Stimulated activated CD4-positive, alpha-beta T cell treated with anti-CD3 and anti-CD28 coated beads, Interleukin-15, amount 100 ng/mL, for 48 hours (primary cell): ENCODE measurements around the gene SLF2.

Experiments
- DNase-seq, 2 donors: peaks; one replicate each; pipeline ENCODE4 v3.0.0-alpha.2; 2020; ENCODE audit warnings: low read depth in 2 of 2

The SLF2 gene

GRCh38 chr10:100912605-100913469 lies at the start of gene SLF2:
Gene SLF2, plus strand, starts transcription at chr10:100912963. Its CDS starts 148 bp downstream, at chr10:100913111.
- peak; percentile 90 to 92 for DNase-seq

GRCh38 chr10:100863433-100863832 lies 49.3 kb upstream of the SLF2 start:
- DNase-seq, result no peak

- no peak for DNase-seq
Measured at GRCh38 chr10:100864036-100864885, 48.5 kb upstream of the SLF2 start.

GRCh38 chr10:100864978-100865377 lies 47.8 kb upstream of the SLF2 start:
- DNase-seq, result no peak

GRCh38 chr10:100866010-100866409 lies 46.8 kb upstream of the SLF2 start:
- DNase-seq, result no peak

GRCh38 chr10:100866575-100867098 lies 46.1 kb upstream of the SLF2 start:
- DNase-seq, result no peak

- DNase-seq, result no peak
Measured at GRCh38 chr10:100867261-100867963, 45.4 kb upstream of the SLF2 start.

GRCh38 chr10:100868382-100868781 lies 44.4 kb upstream of the SLF2 start:
- no peak for DNase-seq

GRCh38 chr10:100869399-100869798 lies 43.4 kb upstream of the SLF2 start:
- DNase-seq, result no peak

GRCh38 chr10:100872034-100872791 lies 40.5 kb upstream of the SLF2 start:
- peak; percentile 47 to 64 for DNase-seq

- no peak for DNase-seq
Measured at GRCh38 chr10:100873146-100873826, 39.5 kb upstream of the SLF2 start.

- DNase-seq, result no peak
Measured at GRCh38 chr10:100873827-100874326, 38.9 kb upstream of the SLF2 start.

GRCh38 chr10:100874702-100875483 lies 37.9 kb upstream of the SLF2 start:
- no peak for DNase-seq

GRCh38 chr10:100875484-100876166 lies 37.1 kb upstream of the SLF2 start:
- DNase-seq, result no peak

GRCh38 chr10:100876585-100877460 lies 35.9 kb upstream of the SLF2 start:
- DNase-seq, result no peak

- no peak for DNase-seq
Measured at GRCh38 chr10:100877461-100877850, 35.3 kb upstream of the SLF2 start.

- DNase-seq, result peak; percentile 12 to 14
Measured at GRCh38 chr10:100878291-100878910, 34.4 kb upstream of the SLF2 start.
